Keratinocyte (primary cell): Measurements from ENCODE around the gene SDCCAG8. TPM values are rescaled to one million over a fixed set of nuclear protein-coding genes. Genes with fewer than 3 reads are reported as not detected.

Source experiments
- DNase-seq: peaks from one replicate; pipeline ENCODE4 v3.0.0-alpha.2; 2011; ENCODE audit warnings: low read depth, missing footprints, low spot score
- FAIRE-seq: peaks from 2 replicates; lab custom pipeline; 2011; peaks lifted over from hg19 to GRCh38; lab: Jason Lieb, UNC
- H2AFZ ChIP-seq: 2 replicates; pipeline ENCODE4 v1.6.0; 2012; ENCODE audit warnings: low read length, control low read depth, inconsistent platforms; ENCODE audit not compliant: control insufficient read depth
- H3K27ac ChIP-seq: 2 replicates; pipeline ENCODE4 v1.5.1; 2011; ENCODE audit warnings: low read length; ENCODE audit not compliant: control insufficient read depth, insufficient read depth
- H3K27me3 ChIP-seq: 3 replicates; pipeline ENCODE4 v1.6.0; 2011; ENCODE audit warnings: low read length; ENCODE audit not compliant: control insufficient read depth, insufficient read depth; ENCODE audit errors: extremely low read depth
- H3K36me3 ChIP-seq, 2 experiments: 2 replicates in 1 of 2; 3 replicates in 1 of 2; pipeline ENCODE4 v1.5.1; 2011; ENCODE audit warnings: low read length in 2 of 2, mild to moderate bottlenecking in 1 of 2; ENCODE audit not compliant: control insufficient read depth in 2 of 2, insufficient read depth in 2 of 2; ENCODE audit errors: extremely low read depth in 1 of 2
- H3K4me1 ChIP-seq: 3 replicates; pipeline ENCODE4 v1.5.1; 2011; ENCODE audit warnings: low read length; ENCODE audit not compliant: control insufficient read depth, insufficient read depth; ENCODE audit errors: extremely low read depth
- H3K4me2 ChIP-seq: 3 replicates; pipeline ENCODE4 v1.6.0; 2011; ENCODE audit warnings: low read depth, low read length; ENCODE audit not compliant: control insufficient read depth, insufficient read depth; ENCODE audit errors: extremely low read depth
- H3K4me3 ChIP-seq, 3 experiments: fragments of 200-600 bp in 1 of 3; sonication (generic) in 1 of 3; 2 replicates in 2 of 3; 3 replicates in 1 of 3; pipeline ENCODE4 v1.5.1; 2011 to 2016; ENCODE audit warnings: low read length in 3 of 3, mild to moderate bottlenecking in 3 of 3, control low read depth in 2 of 3, inconsistent platforms in 1 of 3, low read depth in 1 of 3, mixed read lengths in 1 of 3, mixed run types in 1 of 3, moderate library complexity in 1 of 3; ENCODE audit not compliant: control insufficient read depth in 2 of 3, insufficient read depth in 2 of 3; ENCODE audit errors: extremely low read depth in 1 of 3
- H3K79me2 ChIP-seq: 2 replicates; pipeline ENCODE4 v1.6.0; 2012; ENCODE audit warnings: low read length; ENCODE audit not compliant: control insufficient read depth, insufficient read depth
- H3K9ac ChIP-seq: 3 replicates; pipeline ENCODE4 v1.6.0; 2011; ENCODE audit warnings: low read length; ENCODE audit not compliant: control insufficient read depth, insufficient read depth; ENCODE audit errors: extremely low read depth
- H3K9me1 ChIP-seq: 3 replicates; pipeline ENCODE4 v1.6.0; 2011; ENCODE audit warnings: low read length; ENCODE audit not compliant: control insufficient read depth, insufficient read depth; ENCODE audit errors: extremely low read depth
- H3K9me3 ChIP-seq: 2 replicates; pipeline ENCODE4 v1.5.1; 2012; ENCODE audit warnings: low read depth, low read length; ENCODE audit not compliant: control insufficient read depth
- H4K20me1 ChIP-seq: 3 replicates; pipeline ENCODE4 v1.6.0; 2011; ENCODE audit warnings: low read length; ENCODE audit not compliant: control insufficient read depth, insufficient read depth; ENCODE audit errors: extremely low read depth
- CTCF ChIP-seq, 3 experiments: IDR thresholded peaks in 1 of 3; conservative IDR thresholded peaks in 1 of 3; optimal IDR thresholded peaks in 1 of 3; 2 replicates in 2 of 3; 3 replicates in 1 of 3; pipeline versions ENCODE3 to v1.5.1; 2011; ENCODE audit warnings: low read length in 3 of 3, mild to moderate bottlenecking in 3 of 3, moderate library complexity in 2 of 3, control low read depth in 1 of 3, inconsistent platforms in 1 of 3; ENCODE audit not compliant: insufficient read depth in 2 of 3; ENCODE audit errors: extremely low read depth in 1 of 3
- EZH2 ChIP-seq: IDR thresholded peaks from one replicate; pipeline ENCODE4 v1.6.1; 2012; ENCODE audit warnings: inconsistent platforms, mild to moderate bottlenecking, low read length, moderate library complexity
- dilution Hi-C: fragments of 300-500 bp; cut with MboI; formaldehyde crosslinking; loops from one replicate; pipeline ENCODE4 v1.7.0; 2020; ENCODE audit warnings: low sequenced_read_pairs; ENCODE audit not compliant: extremely low pct_ligation_motif_present
- polyA plus RNA-seq, 5 experiments: library from polyadenylated mRNA; depleted of rRNA in 3 of 5; stranded (reverse) in 3 of 5; stranded (forward) in 1 of 5; unstranded in 1 of 5; fragments of >200 nt; gene quantifications; 1 replicate in 1 of 5; 2 replicates in 3 of 5; 3 replicates in 1 of 5; pipeline versions ENCODE4 v1.2.1 to v1.2.3, GENCODE V29; 2011 to 2012; ENCODE audit warnings: missing spikeins in 2 of 5, low read depth in 1 of 5, low replicate concordance in 1 of 5

The SDCCAG8 gene
- polyA plus RNA-seq, 1 donor (not counting 4 experiments of a cell fraction or from before 2014, with no cell fraction given) = 61.6 TPM

DNA sequence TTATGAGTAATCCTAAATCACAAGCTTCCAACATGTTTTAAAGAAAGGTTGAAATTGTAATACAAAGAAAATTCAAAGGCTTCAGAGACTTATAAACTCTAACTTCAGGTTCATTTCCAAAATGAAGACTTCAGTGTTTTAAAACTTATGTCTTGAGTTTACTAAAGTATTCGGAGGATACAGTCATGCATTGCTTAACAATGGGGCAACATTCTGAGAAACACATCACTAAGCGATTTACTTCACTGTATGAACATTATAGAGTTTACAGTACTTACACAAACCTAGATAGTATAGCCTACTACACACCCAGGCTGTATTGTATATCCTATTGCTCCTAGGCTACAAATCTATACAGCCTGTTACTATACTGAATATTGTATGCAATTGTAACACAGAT, 39.1 kb upstream of the SDCCAG8 start:
- no peaks in the 10 kb centered on the region for H3K4me1 ChIP-seq
- H2AFZ ChIP-seq = no peak overlapping the region
- no peak for FAIRE-seq
- H3K79me2 ChIP-seq = peaks cover 7% of the 10 kb centered on the region
- no peaks in the 10 kb centered on the region for H4K20me1 ChIP-seq
- H3K9me1 ChIP-seq = no peaks in the 10 kb centered on the region
- H3K36me3 ChIP-seq = peaks cover 1 to 4% of the 10 kb centered on the region in 2 experiments
- DNase-seq = no peak
- H3K27me3 ChIP-seq = no peaks in the 10 kb centered on the region
- dilution Hi-C loops = no loop called here
- H3K9me3 ChIP-seq = no peaks in the 10 kb centered on the region
- no peak overlapping the region for H3K4me3 ChIP-seq
- no peak overlapping the region for H3K9ac ChIP-seq
- H3K4me2 ChIP-seq = no peak overlapping the region
- TF ChIP-seq EZH2 (no peak), CTCF (optimal IDR thresholded peaks at IDR 0.05 in 1 of 3, IDR thresholded peaks at IDR 0.05 in 1 of 3, conservative IDR thresholded peaks at IDR 0.05 in 1 of 3; ENCODE audit: extremely low read depth in 1 of 3, insufficient read depth in 2 of 3, low read length in 3 of 3) (no peak)
- no peak overlapping the region for H3K27ac ChIP-seq

DNA sequence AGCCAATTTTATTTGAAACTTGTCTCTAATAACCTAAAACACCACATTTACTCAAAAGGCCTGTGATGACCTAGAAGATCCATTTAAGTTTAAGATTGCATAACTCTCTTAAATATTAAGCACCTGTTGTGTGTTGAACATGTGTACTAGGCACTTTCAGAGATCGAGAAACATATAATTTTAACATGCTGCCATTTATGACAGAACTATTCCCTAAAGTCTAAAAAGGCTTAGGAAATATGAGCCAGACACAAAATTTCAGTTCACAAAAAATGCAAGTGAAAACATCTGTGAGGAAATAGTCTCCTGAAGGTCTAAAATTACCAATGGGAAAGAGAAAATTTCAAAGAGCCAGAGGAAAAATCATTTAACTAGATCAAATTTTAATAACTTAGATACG, 38.5 kb upstream of the SDCCAG8 start:
- no peaks in the 10 kb centered on the region for H3K9me3 ChIP-seq
- H3K36me3 ChIP-seq = peaks cover 1 to 4% of the 10 kb centered on the region in 2 experiments
- FAIRE-seq = no peak
- peaks cover 7% of the 10 kb centered on the region for H3K79me2 ChIP-seq
- no peak overlapping the region for H3K27ac ChIP-seq
- H4K20me1 ChIP-seq = no peaks in the 10 kb centered on the region
- H3K27me3 ChIP-seq = no peaks in the 10 kb centered on the region
- TF ChIP-seq EZH2 (no peak), CTCF (optimal IDR thresholded peaks at IDR 0.05 in 1 of 3, IDR thresholded peaks at IDR 0.05 in 1 of 3, conservative IDR thresholded peaks at IDR 0.05 in 1 of 3; ENCODE audit: extremely low read depth in 1 of 3, insufficient read depth in 2 of 3, low read length in 3 of 3) (no peak)
- H3K4me2 ChIP-seq = no peak overlapping the region
- no peak overlapping the region for H3K4me3 ChIP-seq
- no peaks in the 10 kb centered on the region for H3K4me1 ChIP-seq
- DNase-seq = no peak
- no peak overlapping the region for H3K9ac ChIP-seq
- dilution Hi-C loops = no loop called here
- H3K9me1 ChIP-seq = no peaks in the 10 kb centered on the region
- H2AFZ ChIP-seq = no peak overlapping the region
